Stimulated activated CD8-positive, alpha-beta memory T cell treated with anti-CD3 and anti-CD28 coated beads, Interleukin-12 subunit alpha, Interleukin-12 subunit beta, amount 100 ng/mL, for 24 hours (primary cell): ENCODE results near the gene VPS13D.
"Not testable (repeated sequence)": the region's sequence is repeated elsewhere in the genome, so short reads cannot be mapped to it uniquely, and the experiment has no call there.

Experiments
- DNase-seq: peaks from one replicate; pipeline ENCODE4 v3.0.0-alpha.2; 2020; ENCODE audit errors: extremely low read depth

The VPS13D gene

GRCh38 chr1:12369258-12369657 lies 139.4 kb downstream of the VPS13D start:
- DNase-seq = no peak

- DNase-seq = no peak
Measured at GRCh38 chr1:12370333-12370975, 140.6 kb downstream of the VPS13D start.

DNA sequence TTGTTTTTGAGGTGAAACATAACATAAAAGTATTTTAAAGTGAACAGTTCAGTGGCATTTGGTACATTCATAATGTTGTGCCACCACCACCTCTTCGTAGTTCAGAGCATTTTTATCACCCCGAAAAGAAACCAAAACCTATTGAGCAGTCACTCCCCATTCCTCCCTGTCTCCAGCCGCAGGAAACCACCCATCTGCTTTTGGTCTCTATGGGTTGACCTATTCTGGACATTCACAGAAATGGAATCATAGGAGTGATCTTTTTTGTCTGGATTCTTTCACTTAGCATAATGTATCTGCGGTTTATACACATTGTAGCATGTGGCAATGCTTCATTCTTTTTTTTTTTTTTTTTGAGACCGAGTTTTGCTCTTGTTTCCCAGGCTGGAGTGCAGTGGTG lies 141.2 kb downstream of the VPS13D start:
- no peak for DNase-seq

- no peak for DNase-seq
Measured at GRCh38 chr1:12372180-12372579, 142.3 kb downstream of the VPS13D start.

DNA sequence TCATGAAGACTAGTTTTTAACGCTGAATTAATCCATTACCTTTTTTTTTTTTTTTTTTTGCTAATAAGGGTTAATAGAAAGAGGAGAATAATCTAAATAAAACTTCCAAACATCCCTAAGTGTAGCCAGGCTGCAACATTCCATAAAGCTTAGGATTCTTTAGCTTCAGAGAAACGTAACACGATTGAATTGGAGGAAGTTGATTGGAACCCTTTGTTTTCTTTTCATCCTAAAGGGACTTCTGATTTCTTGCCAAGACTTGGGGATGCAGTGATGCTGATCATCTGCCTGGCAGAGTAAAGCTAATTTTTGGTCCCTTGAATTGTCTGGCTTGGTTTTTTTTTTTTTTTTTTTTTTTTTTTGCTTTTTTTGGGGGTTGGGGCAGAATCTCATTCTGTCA lies 142.9 kb downstream of the VPS13D start:
- no peak for DNase-seq

DNA sequence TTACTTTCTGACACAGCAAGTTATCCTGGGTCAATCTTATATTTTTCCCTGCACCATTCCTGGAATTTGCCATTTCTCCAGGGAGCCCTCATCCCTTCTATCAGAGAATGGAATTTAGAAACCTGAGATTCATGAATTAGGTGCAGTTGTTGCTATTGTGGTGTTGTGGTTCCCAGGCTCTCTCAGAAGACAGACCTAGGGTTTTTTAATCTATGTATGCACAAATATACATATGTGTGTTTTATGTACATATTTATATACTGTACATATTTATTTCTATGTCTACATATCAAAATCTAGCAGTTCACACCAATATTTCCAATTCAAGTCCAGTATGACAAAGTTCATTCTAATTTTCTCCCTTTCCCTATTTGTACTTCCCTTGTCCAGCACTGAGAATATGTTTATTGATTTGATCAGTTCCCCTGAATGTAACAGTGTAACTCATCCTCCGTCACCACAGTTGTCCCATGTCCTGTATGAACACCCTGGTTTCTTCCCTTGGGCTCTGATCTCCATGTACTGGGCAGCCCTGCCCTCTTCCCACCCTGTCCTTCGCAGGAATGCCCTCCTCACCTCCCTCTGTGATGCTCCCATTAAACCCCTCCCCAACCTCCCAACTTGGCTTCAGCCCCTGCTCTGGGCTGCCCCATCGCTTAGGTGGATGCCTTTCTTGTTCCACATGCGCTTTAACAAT lies 145.5 kb downstream of the VPS13D start:
- no peak for DNase-seq

DNA sequence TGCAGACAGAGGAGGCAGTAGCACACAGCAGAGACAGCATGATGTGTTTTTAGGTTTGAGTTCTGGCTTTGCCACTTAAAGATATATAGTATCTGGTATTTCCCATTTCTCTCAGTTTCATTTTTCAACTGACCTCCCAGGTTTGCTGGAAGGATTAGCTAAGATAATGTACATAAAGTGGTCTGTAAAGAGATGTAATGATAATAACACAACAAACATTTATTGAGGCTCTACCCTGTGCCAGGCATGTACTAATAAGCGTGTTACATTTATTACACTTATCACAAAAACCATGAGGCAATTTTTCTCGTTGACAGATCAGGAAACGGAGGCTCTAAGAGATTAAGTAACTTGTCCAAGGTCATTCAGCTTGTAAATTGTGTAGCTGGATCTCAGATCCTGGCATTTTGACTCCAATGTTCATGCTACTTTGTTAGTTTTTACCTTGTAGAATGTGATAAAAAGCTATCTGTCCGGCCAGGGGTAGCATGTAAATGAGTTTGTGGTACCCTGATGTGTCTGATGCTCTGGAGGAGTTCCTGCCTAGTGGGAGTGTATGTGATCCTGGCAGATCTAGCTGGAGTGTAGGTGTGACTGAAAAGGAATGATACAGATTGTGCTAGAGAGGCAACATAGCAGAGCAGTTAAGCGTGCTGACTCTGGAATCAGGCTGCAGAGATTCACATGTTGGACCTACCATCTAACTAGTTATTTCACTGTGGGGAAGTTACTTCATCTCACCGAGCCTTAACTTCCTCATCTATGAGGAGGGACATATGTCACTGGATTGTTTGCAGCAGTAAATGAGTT lies 146.6 kb downstream of the VPS13D start:
- DNase-seq = no peak

GRCh38 chr1:12380326-12381249 lies 150.8 kb downstream of the VPS13D start:
- DNase-seq = no peak

- DNase-seq = no peak
Measured at GRCh38 chr1:12383001-12383400, 153.2 kb downstream of the VPS13D start.

- no peak for DNase-seq
Measured at GRCh38 chr1:12383786-12384185, 154.0 kb downstream of the VPS13D start.

DNA sequence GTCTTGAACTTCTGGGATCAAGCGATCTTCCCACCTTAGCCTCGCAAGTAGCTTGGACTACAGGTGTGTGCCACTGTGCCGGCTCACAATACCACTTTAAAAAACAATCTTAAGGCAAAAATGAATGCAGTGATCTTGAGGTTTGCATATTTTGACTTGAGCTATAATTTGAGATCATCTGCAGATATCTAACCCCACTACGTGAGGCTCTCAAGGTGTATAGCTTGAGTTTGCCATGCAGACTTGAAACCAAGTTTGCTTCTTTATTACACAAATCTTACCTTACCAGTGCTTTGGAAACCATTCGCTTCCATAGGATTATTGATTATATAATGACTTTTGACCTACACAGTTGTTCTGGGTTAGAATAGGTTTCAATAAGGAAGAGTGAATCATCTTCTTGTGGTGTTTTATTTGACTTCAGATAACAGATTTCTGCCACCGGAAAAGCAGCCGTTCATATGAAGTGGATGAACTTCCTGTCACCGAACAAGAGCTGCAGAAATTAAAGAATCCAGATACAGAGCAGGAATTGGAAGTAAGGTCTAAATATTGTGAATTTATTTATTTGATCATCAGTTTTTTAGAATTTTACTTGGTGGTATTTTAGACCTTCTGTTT lies 155.1 kb downstream of the VPS13D start:
- DNase-seq = no peak

DNA sequence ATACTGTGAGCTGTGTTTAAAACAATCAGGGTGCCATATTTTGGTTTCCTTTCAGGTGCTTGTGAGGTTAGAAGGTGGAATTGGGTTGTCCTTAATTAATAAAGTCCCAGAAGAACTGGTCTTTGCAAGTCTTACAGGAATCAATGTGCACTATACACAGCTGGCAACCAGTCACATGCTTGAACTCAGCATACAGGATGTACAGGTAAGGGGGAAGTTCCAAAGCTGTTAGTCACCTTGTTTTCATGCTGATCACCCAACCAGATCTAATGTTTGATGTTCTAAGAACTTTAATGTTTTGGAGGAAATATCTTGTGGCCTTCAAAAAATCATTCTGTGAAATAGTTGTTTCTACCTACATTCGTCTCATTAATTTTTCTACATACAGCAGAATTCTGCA lies 156.3 kb downstream of the VPS13D start:
- no peak for DNase-seq

DNA sequence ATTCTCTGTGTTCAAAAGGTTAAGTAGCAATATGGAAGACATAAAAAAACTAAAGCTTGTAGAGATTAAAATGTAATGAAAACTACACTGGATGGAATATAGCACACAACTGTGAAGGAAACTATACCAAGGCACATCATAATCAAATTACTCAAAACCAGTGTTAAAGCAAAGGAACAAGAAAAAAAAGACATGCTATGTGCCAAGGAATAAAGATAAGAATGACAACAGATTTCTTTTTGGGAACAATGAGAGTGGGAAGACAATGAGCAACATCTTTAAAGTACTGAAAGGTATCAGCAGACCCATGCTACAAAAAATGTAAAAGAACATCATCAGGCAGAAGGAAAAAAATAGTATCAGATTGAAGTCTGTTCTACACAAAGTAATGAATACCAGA lies 157.8 kb downstream of the VPS13D start:
- DNase-seq = no peak

GRCh38 chr1:12390296-12390695 lies 160.5 kb downstream of the VPS13D start:
- DNase-seq = not testable (repeated sequence)

DNA sequence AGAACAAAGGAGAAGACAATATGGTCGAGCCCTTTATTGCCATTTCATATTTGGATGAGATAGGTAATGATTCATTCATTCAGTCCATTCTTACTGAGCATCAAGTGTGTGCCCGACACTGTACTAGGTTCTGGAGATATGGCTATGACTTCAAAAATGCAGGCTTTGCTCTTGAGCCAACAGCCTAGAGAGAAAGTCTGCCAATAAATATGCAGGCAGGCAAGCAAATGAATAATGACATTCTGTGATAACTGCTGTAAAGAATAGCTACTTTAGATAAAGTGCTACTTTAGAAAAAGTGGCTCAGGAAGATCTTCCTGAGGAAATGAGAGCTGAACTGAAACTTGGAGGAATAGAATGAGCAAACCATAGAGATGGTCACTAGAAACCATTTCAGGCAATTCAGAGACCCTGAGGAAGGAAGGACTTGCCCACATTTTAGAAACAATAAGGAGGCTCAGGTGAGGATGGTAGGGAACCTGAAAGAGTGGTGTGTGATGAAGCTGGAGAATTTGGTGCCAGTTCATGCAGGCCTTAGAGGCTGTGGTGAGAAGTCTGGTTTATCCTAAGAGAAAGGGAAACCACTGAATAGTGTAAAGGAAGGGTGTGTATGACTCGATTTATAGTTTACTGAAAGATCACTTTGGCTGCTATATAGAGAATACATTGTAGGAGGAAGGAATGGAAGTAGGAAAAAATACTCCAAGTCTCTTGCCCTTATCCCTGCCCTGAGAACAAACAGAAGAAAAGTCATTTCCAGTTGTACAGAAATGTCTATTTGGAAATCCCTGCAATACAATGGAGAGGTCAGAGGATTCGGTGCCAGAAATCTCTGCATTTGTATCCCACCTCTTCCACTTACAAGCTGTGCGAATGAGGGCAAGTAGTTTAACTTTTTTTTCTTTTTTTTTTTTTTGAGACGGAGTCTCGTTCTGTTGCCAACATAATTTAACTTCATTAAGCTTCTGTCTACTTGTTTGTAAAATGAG lies 167.9 kb downstream of the VPS13D start:
- no peak for DNase-seq

- DNase-seq = no peak
Measured at GRCh38 chr1:12398479-12398878, 168.6 kb downstream of the VPS13D start.

DNA sequence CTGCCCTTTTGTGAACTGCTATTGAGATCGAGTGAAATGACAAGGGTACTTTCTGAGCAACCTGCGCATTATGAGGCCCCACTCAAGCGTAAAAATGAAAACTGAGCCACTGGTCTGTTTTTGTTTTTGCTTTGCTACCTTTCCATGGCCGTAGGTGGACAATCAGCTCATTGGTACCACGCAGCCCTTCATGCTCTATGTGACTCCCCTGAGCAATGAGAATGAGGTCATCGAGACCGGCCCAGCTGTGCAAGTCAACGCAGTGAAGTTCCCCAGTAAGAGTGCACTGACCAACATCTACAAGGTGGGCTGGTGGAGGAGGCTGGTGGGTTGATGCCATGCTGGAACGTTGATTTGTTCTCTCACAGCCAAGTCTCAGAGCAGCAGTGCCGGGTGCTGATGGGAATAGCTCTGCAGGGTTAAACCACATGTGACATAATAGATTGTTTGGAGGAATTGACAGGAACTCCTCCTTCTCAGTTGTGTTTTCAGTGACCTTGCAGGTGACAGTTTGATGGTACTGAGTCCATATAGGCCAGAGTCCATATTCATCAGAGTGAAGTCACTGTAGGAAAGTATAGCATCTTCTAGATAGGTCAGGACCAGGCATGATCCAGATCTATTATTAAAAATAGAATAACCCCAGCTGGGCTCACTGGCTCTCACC lies 170.3 kb downstream of the VPS13D start:
- DNase-seq = no peak

DNA sequence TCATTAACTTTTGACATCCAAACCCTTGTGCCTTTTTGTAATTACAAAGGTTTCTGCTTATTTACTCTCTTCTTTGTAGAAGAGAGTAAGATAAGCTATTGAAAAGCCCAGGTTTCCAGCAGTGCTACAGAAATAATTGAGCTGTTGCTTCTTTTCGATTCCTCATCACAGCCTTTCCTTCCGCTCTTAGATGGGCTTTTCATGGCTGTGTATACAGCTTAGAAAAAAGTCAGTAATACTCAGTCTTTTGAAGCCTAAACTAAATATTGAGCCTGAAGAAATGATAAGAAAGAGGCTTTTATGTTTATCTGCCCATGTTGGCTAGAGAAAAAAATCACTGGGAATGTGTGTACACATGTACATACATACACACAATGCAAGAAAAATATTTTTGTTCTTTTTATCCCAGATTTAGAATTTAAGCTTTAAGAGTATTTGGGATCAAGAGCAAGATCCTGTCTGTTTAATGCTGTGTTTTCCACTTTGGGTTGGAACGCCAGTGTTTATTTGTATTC lies 172.4 kb downstream of the VPS13D start:
- no peak for DNase-seq

DNA sequence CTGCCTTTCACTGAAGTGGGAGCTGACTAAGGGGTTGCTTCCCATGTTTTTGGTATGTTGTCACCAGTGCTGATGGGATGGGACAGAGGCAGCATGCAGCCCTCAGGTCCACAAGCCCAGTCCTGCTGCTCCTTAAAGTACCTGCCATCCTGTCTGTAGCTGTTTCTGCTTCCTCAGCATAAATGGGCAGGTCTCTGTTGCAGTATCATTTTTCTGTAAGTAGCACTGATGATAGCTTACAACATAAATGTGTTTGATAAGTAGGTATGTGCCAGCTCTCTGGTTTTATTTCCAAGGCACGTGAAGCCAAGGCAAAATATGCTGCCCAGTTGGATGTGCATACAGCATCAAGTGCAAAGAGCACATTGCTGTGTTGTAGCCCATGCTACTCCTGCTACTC lies 173.0 kb downstream of the VPS13D start:
- DNase-seq = no peak
